Uterus (tissue), 4 donors: ENCODE measurements around the gene SIGLEC15. TPM values are rescaled to one million over a fixed set of nuclear protein-coding genes. Genes with fewer than 3 reads are reported as not detected.
"Not testable (repeated sequence)": the region's sequence is repeated elsewhere in the genome, so short reads cannot be mapped to it uniquely, and the experiment has no call there.

Experiments used
- DNase-seq, 2 donors: peaks; one replicate each; pipeline ENCODE4 v3.0.0-alpha.2; 2019 to 2020
- H3K27ac ChIP-seq, 2 donors: fragments of 200-600 bp; sonication (generic); 1 replicate in 1 of 2; 2 replicates in 1 of 2; pipeline ENCODE4 v1.5.1; 2016 to 2018
- H3K27me3 ChIP-seq, 2 donors: fragments of 200-600 bp; sonication (generic); one replicate each; pipeline ENCODE4 v1.5.1; 2018 to 2019; ENCODE audit warnings: control low read depth in 1 of 2
- H3K36me3 ChIP-seq, 2 donors: fragments of 200-600 bp; sonication (generic); one replicate each; pipeline ENCODE4 v1.5.1; 2019; ENCODE audit warnings: control low read depth in 1 of 2
- H3K4me1 ChIP-seq, 2 donors: fragments of 200-600 bp; sonication (generic); one replicate each; pipeline ENCODE4 v1.5.1; 2018 to 2019; ENCODE audit warnings: control low read depth in 1 of 2
- H3K4me3 ChIP-seq, 2 donors: fragments of 200-600 bp; sonication (generic); 1 replicate in 1 of 2; 2 replicates in 1 of 2; pipeline ENCODE4 v1.5.1; 2018 to 2019; ENCODE audit warnings: mild to moderate bottlenecking in 1 of 2
- H3K9me3 ChIP-seq, 2 donors: fragments of 200-600 bp; sonication (generic); one replicate each; pipeline ENCODE4 v1.5.1; 2019; ENCODE audit warnings: control low read depth in 1 of 2
- CTCF ChIP-seq, 4 experiments: fragments of 200-600 bp in 2 of 4; fragments of 450-650 bp in 2 of 4; sonication (generic) in 2 of 4; IDR thresholded peaks; one replicate each; pipeline ENCODE4 v1.5.1; 2016 to 2019; ENCODE audit warnings: antibody characterized with exemption in 4 of 4, mild to moderate bottlenecking in 2 of 4, moderate library complexity in 1 of 4
- POLR2A ChIP-seq, 2 donors: fragments of 450-650 bp; IDR thresholded peaks; one replicate each; pipeline ENCODE4 v1.6.1; 2016; ENCODE audit warnings: antibody characterized with exemption in 2 of 2, mild to moderate bottlenecking in 1 of 2, moderate library complexity in 1 of 2
- intact Hi-C: fragments of 100-400 bp; cut with DNase I; formaldehyde crosslinking; loops from one replicate; pipeline ENCODE4 v1.15.1; 2023; ENCODE audit warnings: low total_unique reads
- total RNA-seq, 4 donors: library from RNA; depleted of rRNA in 3 of 4; stranded (reverse); fragments of >200 nt in 3 of 4; gene quantifications; one replicate each; pipeline versions ENCODE4 v1.1.0 to v1.2.4, GENCODE V29; 2014 to 2023
- donor health status: DM: yes; HTN: yes; CAD: no.

Gene SIGLEC15
- total RNA-seq, 4 donors from 2014 or later: 2.8 TPM; not detected in 3

- no peaks in the 10 kb centered on the region for H3K4me1 ChIP-seq
- H3K36me3 ChIP-seq: no peaks in the 10 kb centered on the region
- H3K4me3 ChIP-seq: no peak overlapping the region
- intact Hi-C loops: no loop called here
- H3K27ac ChIP-seq: no peak overlapping the region
- H3K9me3 ChIP-seq: no peaks in the 10 kb centered on the region
- no peak for TF ChIP-seq POLR2A (IDR thresholded peaks at IDR 0.05)
- no peak for TF ChIP-seq CTCF (IDR thresholded peaks at IDR 0.05)
- H3K27me3 ChIP-seq: no peaks in the 10 kb centered on the region
- DNase-seq: no peak
These were observed 5.2 kb upstream of the SIGLEC15 start for GRCh38 chr18:45820106-45820745.

GRCh38 chr18:45821026-45821425, 4.4 kb upstream of the SIGLEC15 start:
- Histone ChIP-seq H3K27ac (no peak overlapping the region), H3K4me3 (no peak overlapping the region), H3K4me1 (no peaks in the 10 kb centered on the region), H3K36me3 (no peaks in the 10 kb centered on the region), H3K27me3 (no peaks in the 10 kb centered on the region), H3K9me3 (no peaks in the 10 kb centered on the region)
- DNase-seq: no peak
- intact Hi-C loops: no loop called here
- TF ChIP-seq CTCF (IDR thresholded peaks at IDR 0.05) (no peak), POLR2A (IDR thresholded peaks at IDR 0.05) (no peak)

GRCh38 chr18:45821711-45822110, 3.8 kb upstream of the SIGLEC15 start:
- no peak for DNase-seq
- intact Hi-C loops: no loop called here
- Histone ChIP-seq H3K9me3 (no peaks in the 10 kb centered on the region), H3K36me3 (no peaks in the 10 kb centered on the region), H3K4me1 (no peaks in the 10 kb centered on the region), H3K27ac (no peak overlapping the region), H3K4me3 (no peak overlapping the region), H3K27me3 (no peaks in the 10 kb centered on the region)
- no peak for TF ChIP-seq POLR2A (IDR thresholded peaks at IDR 0.05)
- no peak for TF ChIP-seq CTCF (IDR thresholded peaks at IDR 0.05)

GRCh38 chr18:45826084-45826483, 609 bp downstream of the SIGLEC15 start:
- intact Hi-C loops: no loop called here
- no peak for DNase-seq
- no peaks in the 10 kb centered on the region for H3K9me3 ChIP-seq
- H3K4me3 ChIP-seq: no peak overlapping the region
- no peaks in the 10 kb centered on the region for H3K27me3 ChIP-seq
- TF ChIP-seq POLR2A (IDR thresholded peaks at IDR 0.05): no peak
- no peak for TF ChIP-seq CTCF (IDR thresholded peaks at IDR 0.05)
- peaks cover 0 to 3% of the 10 kb centered on the region in 2 donors for H3K4me1 ChIP-seq
- no peak overlapping the region for H3K27ac ChIP-seq
- H3K36me3 ChIP-seq: no peaks in the 10 kb centered on the region

GRCh38 chr18:45826716-45827115, 1.2 kb downstream of the SIGLEC15 start:
- H3K27me3 ChIP-seq, H3K36me3 ChIP-seq, intact Hi-C loops, H3K9me3 ChIP-seq, DNase-seq, H3K4me1 ChIP-seq, H3K27ac ChIP-seq, H3K4me3 ChIP-seq: not testable (repeated sequence)
